ENCODE measurements around the gene BICRAL.
"Not testable (repeated sequence)": the region's sequence is repeated elsewhere in the genome, so short reads cannot be mapped to it uniquely, and the experiment has no call there.

Gene BICRAL, protein sequence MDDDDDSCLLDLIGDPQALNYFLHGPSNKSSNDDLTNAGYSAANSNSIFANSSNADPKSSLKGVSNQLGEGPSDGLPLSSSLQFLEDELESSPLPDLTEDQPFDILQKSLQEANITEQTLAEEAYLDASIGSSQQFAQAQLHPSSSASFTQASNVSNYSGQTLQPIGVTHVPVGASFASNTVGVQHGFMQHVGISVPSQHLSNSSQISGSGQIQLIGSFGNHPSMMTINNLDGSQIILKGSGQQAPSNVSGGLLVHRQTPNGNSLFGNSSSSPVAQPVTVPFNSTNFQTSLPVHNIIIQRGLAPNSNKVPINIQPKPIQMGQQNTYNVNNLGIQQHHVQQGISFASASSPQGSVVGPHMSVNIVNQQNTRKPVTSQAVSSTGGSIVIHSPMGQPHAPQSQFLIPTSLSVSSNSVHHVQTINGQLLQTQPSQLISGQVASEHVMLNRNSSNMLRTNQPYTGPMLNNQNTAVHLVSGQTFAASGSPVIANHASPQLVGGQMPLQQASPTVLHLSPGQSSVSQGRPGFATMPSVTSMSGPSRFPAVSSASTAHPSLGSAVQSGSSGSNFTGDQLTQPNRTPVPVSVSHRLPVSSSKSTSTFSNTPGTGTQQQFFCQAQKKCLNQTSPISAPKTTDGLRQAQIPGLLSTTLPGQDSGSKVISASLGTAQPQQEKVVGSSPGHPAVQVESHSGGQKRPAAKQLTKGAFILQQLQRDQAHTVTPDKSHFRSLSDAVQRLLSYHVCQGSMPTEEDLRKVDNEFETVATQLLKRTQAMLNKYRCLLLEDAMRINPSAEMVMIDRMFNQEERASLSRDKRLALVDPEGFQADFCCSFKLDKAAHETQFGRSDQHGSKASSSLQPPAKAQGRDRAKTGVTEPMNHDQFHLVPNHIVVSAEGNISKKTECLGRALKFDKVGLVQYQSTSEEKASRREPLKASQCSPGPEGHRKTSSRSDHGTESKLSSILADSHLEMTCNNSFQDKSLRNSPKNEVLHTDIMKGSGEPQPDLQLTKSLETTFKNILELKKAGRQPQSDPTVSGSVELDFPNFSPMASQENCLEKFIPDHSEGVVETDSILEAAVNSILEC

DNA sequence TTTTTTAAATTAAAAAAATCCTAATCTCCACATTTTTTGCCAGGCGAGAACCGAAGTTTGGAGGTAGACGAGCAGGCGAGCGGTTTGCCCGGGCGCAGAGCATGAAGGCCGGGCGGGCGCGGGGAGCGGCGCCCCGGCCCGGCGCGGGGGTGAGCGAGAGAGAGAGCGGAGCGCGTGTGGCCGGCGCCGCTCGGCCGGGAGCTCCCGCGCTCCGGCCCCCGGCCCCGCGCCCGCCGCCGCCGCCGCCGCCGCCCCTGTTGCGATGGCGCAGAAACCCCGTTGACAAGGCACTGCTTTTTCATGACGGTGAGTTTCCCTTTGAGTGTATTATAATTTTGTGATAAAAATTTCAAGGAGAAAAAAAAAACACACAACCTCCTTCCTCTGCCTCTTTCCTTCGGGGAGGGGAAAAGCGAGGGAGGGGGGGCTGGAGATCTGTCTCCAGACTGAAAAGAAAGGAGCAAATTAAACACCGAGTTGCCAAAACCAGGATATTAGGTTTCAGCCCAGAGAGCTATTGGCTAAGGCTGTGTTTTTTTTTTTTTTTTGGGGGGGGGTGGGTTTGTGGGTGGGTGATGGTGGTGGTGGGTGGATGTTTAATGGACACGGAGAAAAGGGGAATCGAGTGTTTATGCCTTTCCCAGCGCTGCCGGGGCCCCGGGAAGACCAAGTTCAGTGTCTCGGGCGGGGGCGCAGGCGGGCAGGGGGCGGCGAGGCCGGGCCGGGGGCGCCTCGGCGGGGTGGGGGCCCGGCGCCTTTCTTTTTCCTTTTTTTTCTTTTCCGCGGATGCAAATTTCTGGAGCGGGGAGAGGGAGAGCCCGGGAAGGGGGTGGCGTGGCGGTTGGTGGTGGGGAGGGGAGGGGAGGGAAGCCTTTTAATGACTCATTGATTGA is at the start of gene BICRAL:
Gene BICRAL (plus strand): TSS at position 257 of the 893 bp plus-strand sequence. CDS start 39,971 bp downstream, outside the sequence.
- DNase-seq = peak; percentile 87

DNA sequence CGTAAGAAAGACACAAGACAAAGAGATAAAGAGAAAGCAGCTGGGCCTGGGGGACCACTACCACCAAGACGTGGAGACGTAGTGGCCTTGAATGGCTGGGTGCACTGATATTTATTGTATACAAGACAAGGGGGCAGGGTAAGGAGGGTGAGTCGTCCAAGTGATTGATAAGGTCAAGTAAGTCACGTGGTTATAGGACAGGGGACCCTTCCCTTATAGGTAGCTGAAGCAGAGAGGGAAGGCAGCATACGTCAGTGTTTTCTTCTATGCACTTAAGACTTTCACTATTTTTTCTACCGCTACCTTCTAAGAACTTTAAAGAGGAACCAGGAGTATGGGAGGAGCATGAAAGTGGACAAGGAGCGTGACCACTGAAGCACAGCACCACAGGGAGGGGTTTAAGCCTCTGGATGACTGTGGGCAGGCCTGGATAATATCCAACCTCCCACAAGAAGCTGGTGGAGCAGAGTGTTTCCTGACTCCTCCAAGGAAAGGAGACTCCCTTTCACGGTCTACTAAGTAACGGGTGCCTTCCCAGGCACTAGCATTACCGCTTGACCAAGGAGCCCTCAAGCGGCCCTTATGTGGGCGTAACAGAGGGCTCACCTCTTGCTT is 47.9 kb upstream of the BICRAL start:
- not testable (repeated sequence) for DNase-seq

DNA sequence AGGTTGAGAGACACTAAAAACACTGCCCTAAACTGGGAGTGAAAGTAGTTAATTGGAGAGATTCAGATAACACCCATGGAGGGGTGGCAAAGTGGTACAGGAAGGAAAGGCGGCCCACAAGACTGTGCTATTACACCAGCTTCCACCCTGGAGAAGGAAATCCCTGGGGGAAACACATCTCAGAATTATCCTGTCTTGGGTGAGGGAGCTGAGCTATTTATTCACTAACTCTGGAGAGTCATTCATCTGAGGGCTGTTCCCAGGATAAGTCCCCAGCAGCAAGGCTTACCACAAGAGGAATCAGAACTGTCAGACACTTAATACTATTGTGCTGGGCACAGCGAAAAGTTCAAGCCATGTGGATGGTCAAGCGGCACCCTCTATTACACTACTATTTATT is 45.9 kb upstream of the BICRAL start:
- DNase-seq = no peak

DNA sequence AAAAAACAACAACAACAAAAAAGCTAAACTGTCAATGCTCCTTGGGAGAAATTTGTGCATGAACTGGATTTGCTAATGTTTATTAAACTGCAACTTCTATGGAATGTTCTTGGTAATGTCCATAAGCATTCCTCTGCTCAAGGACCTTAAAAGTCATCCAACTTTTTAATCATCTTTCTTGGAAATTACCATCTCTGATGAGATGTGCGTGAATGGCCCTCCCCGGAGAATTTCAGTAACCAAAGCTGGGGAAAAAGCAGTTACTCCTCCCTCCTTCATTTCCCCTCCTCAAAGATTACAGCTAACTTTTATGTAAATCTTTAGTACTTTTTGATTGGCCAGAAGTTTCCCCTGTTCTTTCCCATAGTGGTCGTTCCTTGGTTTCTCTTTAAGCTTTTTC is 41.1 kb upstream of the BICRAL start:
- DNase-seq = no peak

DNA sequence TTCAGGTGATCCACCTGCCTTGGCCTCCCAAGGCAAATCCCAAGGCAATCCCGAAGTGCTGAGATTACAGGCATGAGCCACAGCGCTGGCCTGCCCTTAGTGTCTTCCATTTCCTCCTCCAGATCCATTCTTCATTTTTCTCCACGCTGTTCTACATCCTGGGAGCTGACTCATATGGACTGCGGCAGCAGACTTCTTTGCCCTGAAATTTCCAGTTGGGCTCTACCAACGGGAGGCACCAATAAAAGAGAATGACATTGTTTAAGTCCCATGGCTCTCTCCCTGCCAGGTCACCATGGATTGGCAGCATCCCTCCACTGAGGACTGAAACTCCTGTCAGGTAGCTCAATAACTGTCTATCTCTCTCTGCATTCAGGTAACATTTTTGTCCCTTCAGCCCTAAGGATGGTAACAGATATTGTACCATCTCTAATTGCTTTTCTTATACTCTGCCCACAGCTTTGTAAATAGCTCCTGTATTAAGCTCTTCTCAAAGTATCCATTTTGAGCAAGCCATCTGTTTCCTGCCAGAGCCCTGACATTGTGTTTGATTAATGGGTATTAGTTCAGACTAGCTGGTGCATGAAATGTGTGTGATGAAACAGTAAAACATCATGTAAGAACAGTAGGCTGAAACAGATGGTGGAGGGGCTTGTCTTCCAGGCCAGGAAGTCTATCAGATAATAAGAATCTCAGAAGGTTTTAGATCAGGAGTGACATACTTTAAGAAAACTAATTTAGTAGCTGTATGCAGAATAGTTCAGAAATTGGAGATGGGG is 39.5 kb upstream of the BICRAL start:
- no peak for DNase-seq

DNA sequence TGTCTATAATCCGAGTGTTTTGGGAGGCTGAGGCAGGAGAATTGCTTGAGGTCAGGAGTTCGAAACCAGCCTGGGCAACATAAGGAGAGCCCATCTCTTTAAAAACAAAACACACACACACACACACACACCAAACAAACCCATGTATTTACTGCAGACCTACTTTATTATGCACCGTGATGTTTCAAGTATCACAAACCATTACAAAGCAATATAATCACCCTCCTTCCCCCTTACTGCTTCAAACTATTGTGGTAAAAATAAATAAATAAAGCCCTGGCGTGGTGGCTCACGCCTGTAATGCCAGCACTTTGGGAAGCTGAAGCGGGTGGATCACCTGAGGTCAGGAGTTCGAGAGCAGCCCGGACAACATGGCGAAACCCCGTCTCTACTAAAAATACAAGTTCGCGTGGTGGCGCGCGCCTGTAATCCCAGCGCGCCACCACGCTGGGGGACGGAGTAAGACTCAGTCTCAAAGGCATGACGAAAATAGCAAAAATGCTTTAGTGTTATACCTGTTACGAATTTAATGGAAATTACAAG is 37.4 kb upstream of the BICRAL start:
- DNase-seq = no peak

DNA sequence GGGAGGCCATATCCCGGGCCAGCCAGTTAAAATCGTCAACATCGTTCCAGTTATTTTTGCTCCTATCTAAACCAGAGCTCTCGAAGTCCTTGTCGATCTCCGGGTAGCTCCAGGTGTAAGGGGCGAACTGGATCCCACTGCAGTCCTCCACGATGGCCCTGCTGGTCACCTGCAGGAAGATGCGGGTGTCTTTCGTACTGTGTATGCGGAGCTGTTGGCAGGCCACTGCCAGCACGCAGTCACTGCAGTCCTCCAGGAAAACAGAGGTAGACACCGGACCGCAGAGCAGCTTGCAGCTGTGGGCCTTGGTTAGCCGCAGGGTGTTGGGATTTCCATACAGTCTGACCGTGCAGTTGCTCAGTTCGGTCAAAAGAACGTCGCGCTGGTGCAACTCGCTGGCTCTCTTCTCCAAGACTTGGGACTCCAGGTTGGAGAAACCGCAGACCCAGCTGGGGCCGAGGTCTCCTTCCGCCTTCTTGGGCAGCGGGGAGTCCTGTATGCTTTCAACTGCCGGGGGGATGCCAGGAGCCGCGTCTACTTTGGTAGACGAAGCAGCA is 36.7 kb upstream of the BICRAL start:
- DNase-seq = no peak

DNA sequence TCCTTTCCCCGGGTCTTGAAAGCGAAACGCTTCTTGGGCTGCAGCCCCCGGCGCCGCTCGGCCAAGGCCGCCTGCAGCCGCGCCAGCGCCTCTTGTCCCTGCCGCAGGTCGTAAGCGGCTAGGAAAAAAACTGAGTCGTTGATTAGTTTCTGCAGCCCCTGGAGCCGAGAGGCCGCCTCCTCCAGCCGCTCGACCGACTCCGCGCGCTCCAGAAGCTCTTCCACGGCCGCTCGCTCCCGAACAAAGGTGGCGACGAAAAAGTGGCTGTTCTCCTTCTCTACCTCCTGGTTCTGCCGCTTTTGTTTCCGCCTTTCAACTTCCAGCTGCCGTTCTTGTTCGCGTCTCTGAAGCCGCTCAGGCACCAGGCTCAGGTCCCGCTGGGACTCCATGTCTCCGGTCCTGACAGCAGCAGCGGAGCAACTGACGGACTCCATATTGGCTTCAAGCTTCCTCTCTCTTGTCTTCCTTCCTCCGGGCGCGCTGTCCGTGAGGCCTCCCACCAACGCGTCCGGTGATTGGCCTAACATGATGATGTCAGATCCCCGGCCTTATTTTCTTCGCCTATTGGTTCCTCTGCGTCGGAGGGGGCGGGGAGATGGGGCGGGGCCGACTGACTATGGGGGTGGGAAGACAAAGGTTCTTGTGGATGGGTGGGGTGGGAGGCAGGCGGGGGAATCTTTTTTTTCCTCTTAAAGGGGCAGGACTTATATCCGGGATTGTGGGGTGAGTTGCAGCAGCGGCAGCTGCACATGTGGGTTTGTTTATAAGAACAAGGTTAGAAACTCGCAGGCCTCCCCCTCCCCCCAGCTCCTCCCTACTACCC is 36.0 kb upstream of the BICRAL start, which contains the start of gene TBCC:
Gene TBCC (minus strand): TSS at position 464 of the 823 bp plus-strand sequence. CDS start 30 bp downstream, at position 434.
- DNase-seq = no peak

DNA sequence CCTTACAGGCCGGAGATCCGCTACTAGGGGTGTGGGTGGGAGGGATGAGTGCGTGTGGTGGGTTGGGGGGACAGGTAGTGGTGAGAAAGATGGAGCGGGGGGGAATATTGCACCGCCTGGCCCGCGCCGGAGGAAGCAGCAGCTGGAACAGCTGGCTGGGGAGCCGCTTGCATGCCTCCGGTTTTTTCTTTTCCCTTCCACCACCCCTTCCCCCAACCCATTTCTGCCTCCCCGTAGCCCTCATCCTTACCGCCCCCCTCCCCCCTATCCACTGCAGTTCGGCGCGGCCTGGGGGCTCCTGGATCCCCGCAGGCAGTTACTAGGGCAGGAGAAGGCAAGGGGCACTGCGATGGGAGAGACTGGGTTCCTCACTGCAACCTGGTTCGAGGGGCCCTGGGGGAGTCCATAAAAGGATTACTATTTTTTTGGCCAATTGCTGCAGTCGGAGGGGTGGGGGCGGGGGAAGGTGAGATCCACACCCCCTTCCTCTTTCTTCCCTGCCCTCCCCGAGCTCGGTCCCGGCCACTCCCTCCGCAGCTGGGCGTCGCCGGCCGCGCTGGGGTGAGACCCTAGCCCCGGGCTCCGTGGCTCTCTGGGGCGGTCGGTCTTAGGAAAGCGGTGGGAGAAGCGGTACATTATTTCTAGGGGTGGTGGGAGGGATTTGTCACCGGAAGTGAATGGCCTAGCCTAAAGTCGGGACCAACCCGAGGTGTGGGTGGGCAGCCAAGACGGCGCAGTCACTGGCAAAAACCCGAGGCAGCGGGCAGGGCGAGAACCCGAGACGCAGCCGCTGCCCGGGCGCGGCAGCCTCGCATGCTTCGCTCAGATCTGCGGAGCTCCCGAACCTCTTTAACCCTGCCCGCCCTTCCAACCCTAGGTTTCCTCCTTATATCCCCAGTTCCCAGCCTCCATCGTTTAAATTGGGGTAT is 35.1 kb upstream of the BICRAL start:
- DNase-seq = peak; percentile 93

DNA sequence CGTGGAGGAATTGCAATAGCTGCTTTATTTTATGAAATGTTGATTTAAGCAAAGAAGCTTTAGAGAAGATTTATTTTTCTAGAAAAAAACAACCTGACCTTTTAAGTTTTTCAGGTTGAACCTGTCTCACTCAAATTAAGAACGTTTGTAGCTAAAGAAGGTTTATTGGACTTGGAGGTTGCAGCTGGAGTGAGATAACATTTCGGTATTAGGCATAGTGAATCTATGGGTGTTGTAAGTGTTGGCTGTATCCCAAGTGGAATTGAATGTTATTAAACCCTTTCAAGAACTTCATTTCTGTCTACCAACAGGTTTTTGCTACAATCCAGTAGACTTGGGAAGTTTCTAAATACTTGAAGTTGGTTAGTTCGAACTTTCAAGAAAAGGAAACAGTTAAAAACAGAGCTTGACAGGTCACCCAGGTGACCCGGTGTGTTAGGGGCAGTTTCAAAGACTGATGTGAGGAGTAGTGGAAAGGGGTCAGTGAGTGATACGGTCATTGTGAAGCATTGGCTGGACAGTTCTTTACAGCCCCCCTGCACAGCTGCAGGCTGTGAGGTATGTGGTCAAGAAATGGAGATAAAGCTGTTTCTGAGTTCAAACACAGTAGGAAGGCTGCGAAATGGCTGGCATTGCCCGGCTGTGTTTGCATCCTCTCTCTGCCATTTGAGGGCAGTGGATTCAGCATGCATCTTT is 33.5 kb upstream of the BICRAL start:
- DNase-seq = no peak

DNA sequence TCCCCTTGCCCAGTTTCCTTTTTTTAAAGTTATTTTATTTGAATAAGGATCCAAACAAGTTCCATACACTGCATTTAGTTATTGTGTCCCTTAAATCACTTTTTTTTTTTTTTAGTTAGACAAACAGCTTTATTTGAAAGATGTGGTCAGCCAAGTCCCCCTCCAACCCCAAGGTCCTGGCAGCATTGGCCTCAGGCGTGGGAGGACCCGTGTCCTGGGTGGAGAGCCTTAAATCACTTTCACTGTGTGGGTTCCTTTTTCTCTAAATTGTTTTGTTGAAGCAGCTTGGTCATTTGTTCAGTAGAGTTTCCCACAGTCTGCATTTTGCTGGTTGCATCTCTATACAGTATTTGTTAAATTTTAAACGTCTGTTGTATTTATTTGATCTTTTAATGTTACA is 30.8 kb upstream of the BICRAL start:
- DNase-seq = no peak

DNA sequence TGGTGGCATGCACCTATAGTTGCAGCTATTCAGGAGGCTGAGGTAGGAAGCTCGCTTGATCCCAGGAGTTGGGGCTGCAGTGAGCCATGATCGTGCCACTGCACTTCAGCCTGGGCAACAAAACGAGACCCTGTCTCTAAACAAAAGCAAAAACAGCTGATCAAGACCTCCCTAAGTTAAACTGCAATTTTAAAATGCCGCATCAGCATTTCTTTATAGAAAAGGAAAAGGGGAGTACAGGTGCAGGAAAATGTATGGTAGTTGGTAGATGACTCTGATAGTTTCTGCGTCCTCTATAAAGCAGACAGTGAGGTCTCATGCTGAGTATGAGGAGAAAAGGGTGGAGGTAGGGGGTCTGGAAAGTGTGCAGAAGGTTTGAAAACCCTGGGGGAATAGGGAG is 27.1 kb upstream of the BICRAL start:
- no peak for DNase-seq

DNA sequence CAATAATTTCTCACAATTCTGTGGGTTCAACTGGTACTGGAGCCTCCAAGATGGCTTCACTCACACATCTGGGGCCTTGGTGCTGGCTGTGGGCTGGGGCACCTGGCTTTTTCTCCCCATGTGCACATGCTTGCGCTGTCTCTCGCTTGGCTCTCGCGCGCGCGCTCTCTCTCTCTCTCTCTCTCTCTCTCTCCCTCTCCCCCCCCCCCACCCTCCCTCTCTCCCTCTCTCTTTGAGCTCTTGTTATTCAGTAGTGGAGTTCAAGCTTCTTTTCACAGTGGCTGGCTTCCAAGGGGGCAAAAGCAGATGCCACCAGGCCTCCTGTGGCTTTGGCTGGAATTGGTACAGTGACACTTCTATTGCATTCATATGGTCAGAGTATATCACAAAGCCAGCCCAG is 25.1 kb upstream of the BICRAL start:
- no peak for DNase-seq

DNA sequence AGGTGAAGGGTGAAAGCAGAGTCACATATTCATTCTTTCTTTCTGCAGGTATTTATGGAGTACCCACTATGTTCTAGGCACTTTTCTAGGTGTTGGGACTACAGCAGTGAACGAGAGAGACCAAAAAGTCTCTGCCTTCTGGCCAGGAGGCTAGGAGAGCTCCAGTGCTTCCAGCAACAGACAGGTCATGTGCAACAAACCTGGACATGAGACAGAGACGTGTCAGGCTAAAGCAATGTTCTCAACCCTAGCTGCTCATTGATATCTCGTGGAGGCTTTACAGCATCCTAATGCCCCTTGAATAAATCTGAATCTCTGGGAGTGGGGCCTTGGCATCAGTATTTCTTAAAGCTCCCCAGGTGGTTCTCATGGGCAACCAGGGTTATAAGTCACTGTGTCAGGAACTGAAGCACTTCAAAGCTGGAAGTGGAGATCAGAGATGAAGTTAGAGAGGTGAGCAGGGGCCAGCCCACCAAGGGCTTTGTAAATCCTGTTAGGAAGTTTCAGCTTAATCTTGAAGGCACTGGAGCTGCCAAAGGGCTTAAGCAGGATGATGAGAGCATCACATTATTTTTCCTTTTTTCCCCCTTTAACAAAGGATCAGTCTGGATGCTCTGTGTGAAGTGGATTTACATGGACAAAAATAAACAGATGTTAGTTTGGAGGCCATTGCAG is 23.0 kb upstream of the BICRAL start:
- no peak for DNase-seq

DNA sequence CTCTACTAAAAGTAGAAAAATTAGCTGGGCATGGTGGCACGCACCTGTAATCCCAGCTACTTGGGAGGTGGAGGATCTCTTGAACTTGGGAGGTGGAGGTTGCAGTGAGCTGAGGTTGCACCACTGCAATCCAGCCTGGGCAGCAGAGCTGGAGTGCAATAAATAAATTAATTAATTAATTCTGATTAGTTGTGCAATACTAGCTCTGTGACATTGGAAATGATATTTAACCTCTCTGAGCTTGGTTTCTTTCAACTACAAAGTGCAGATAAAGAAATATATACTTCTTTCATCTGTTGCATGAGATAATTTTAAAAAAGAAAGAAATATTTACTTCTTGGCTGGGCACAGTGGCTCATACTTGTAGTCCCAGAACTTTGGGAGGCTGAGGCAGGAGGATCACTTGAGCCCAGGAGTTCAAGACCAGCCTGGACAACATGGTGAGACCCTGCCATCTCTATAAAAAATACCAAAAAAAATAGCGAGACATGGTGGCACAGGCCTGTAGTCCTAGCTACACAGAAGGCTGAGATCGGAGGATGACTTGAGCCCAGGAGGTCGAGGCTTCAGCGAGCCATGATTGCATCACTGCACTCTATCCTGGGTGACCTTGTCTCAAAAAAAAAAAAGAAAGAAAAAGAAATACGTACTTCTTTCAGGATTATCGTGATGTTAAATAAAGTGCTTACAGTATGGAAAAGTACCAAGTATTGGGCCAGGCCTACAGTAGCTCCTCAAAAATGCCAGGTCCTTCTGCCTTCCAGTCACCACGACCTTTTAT is 20.4 kb upstream of the BICRAL start:
- no peak for DNase-seq

DNA sequence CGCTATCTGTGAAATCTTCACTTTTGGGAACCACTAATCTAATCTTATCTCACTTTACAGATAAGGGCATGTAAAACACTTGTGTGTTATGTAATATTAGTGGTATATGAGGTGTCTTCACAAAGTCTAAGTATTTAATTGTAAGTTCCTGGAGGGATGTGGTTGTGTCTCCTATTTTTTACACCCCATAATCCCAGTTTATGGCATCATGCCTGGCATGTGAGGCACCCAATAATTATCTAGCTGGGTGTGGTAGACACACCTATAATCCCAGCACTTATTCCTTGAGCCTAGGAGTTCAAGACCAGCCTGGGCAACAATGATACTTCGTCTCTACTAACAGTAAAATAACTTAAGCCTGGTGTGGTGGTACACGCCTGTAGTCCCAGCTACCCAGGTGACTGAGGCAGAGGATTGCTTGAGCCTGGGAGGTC is 19.4 kb upstream of the BICRAL start:
- DNase-seq = no peak

Data from activated CD8-positive, alpha-beta memory T cell treated with anti-CD3 and anti-CD28 coated beads for 24 hours (primary cell).